CD1c-positive myeloid dendritic cell (primary cell): Measurements from ENCODE around the gene DPYSL4.

Experiments used
- DNase-seq: peaks from one replicate; pipeline ENCODE4 v3.0.0-alpha.2; 2016; ENCODE audit errors: extremely low spot score

DPYSL4 gene

DNA sequence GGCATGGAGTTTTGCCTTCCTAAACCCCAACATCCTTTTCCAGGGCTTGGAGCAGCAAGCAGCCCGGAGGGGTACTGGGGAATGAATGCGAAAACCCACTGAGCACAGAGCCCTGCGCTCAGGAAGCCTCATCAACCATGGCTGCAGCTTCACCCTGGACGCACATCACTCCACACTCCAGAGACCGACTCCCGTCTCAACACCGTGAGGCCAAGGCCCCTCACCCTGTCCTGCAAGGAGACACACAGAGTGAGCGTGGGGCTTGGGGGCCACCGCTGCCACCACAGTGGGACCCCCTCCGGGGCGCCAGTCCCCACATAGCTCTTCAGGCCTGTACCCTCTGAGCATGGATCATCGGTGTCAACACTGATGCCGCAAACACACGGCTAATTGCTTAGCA, 41.9 kb downstream of the DPYSL4 start:
- no peak for DNase-seq

DNA sequence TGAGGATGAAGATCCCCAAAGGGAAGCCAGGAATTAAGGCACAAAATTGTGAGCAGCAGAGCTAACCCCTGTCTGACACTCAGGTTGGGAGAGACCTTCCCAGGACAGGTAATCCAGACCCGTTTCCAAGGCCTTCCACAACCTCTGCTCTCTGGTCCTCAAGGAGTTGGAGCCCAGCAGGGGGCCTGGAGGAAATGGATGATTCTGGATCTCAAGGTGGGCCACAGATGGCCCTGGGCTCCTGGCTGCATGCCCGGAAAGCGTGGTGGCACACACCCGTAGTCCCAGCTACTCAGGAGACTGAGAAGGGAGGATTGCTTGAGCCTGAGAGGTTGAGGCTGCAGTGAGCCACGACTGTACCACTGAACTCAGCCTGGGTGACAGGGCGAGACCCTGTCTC, 42.3 kb downstream of the DPYSL4 start:
- no peak for DNase-seq

DNA sequence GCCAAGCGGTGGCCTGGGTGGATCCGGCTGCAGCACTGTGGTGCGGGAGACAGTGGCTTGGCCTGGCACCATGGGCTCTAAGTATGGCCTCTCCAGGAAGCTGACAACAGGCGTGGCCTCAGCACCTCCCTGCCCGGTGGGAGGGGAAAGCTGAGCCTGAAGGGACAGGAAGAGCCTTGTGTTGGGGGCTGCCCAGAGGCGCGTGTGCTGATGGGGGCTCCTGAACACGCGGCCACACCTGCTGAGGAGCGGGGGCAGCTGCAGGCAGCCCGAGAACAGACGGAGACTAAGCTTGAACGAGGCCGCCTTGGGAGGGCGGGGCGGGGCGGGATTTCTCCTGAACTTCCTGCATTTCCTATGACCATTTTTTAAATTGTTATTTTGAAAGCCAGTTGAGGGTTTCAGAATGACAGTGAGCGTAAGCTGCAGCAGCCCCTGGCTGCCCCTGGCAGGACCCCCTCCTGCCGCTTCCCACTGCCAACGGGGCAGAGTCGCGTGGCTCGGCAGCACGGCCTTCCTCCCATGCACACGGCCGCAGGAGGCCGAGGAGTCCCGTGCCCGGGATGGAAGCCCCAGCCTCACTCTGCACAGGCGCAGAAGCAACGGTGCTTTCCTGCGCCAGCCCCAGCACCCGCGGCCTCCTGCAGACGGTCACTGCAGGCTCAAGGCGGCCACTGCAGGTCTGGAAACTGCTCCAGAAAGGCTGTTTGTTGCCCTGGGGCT, 43.2 kb downstream of the DPYSL4 start:
- DNase-seq, result peak; percentile 68

DNA sequence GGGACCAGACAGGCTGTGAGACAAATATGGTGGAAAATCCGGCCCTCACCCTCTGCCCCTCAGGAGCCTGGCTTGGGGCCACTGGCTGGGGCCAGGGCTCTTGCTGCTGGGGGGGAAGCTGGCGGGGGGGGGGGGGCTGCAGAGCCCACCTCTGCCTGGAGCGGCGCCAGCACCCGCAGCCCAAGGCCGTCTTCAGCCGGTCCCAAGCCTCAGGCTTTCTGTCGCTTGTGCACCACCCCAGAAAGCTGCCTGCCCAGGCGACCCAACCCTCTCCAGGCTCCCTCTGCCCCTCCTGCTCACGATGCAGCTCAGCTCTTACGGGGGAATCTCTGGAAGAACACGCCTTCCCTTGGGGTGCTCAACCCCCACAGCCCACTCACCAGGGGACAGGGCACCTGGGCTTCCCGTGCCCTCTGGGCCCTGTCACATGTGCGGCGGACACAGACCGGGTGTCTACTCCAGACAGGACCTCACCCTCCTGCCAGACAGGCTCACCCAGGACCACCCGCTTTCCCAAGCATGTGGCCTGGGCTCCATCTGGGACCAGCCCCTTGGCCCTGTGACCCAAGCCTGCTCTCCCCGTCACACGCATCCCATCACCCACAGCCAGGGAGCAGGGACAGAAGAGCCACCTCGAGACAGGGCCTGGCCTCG, 43.9 kb downstream of the DPYSL4 start:
- no peak for DNase-seq

DNA sequence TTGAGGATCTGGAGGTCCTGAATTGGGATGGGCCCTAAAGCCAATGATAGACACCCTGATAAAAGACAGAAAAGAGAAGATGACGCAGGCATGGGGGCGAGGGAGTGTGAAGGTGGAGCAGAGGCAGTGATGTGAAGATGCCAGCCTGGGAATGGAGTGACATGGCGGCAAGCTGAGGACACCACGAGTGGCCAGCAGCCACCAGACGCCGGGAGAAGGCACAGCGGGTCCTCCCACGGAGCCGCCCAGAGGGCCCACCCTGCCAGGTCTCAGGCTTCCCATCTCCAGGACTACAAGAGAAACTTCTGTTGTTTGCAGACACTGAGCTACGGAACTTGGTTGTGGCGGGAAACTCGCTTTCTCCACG, 44.9 kb downstream of the DPYSL4 start:
- no peak for DNase-seq

DNA sequence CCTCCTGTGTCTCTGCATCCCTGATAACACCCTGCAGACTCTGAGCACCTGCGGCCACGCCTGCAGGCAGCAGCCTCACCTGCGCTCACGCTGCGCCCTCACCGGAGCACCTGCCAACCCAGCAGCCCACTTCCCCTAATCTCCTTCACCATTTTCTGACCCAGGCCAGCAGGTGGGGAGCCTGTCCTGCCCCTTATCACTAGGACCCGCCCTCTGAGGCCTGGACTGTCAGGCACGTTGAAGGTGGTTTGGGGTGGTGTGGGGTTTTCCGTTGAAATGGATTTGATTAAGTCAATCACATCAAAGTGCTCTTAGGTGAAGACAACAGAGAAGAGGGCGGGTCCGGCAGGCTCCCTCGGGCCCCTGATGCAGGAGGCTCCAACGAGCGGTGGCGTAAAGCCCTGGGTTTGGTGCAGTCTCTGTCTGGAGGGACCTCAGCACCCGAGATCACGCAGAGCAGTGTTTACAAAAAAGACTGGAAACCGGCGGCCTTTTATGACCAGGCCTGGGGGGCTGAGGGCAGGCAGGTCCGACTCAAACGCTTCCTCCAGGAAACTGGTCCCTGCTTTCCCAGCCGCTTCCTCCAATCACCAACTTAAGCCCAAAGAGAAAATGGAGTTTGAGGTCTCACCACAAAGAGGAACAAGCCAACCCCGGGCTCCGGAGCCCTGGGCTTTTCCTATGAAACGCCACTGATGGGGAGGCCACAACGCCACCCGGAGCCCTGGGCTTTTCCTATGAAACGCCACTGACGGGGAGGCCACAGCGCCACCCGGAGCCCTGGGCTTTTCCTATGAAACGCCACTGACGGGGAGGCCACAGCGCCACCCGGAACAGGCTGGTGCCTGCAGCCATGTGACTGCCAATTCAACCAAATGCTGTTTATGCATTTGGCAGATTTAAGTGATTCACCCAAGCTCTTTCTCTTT, 45.5 kb downstream of the DPYSL4 start:
- DNase-seq, result peak; percentile 90

DNA sequence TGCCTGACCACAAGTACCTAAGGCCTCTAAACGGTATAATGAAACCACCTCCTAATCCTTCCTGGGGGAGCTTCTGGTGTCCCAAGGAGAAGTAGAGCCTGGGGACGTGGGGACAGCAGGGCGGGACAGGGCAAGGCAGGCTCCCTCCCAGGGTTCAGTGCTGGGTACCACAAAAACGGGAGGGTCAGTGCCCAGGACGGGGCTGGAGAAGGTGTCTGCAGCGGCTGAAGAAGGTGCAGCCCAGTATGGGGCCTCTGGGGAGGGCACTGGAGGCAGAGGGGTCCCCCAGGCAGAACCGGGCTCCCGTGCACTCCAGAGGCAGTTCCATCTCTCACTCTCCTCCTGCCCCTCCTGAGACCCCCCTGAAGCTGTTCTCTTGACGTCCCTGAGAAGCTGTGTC, 46.2 kb downstream of the DPYSL4 start:
- DNase-seq, result no peak

DNA sequence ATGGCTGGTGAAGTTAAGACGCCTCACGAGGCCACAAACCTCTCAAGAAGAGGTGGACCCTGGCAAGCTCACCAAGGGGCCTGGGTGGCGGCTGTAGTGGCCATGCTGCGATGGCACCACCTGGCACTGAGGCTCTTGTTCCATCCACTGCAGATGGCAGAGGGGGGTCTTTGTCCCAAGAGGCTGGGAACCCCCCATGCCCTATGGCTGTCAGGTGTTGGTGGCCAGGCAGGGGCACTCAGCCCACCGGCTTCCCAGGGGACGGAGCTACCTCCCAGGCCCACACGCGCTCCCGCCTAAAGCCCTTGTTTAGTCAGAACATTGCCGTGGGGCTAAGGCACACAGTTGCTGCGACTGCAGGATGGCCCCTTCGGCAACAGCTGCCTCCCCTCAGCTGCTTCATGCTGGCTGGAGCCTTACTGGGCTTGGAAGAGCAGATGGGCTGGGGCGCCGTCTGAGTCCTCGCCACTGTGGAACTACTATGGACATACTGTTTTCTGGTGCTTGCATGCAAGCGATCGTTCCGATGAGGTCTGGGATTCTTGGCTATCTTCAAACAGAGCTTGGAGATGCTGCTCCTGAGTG, 46.8 kb downstream of the DPYSL4 start:
- no peak for DNase-seq

DNA sequence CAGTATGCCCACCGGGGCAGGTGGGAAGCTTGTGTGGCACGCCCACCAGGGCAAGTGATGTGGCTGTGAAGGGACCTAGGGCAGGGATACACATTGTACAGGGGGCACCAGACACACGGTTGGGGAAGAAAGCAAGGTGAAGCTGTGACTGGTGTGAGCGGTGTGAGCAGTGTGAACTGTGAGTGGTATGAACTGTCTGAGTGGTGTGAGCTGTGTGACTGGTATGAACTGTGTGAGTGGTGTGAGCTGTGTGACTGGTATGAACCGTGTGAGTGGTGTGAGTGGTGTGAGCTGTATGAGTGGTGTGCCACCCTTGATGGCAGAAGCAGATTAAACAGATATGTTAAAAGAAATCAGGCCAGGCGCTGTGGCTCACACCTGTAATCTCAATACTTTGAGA, 48.1 kb downstream of the DPYSL4 start:
- DNase-seq, result no peak

DNA sequence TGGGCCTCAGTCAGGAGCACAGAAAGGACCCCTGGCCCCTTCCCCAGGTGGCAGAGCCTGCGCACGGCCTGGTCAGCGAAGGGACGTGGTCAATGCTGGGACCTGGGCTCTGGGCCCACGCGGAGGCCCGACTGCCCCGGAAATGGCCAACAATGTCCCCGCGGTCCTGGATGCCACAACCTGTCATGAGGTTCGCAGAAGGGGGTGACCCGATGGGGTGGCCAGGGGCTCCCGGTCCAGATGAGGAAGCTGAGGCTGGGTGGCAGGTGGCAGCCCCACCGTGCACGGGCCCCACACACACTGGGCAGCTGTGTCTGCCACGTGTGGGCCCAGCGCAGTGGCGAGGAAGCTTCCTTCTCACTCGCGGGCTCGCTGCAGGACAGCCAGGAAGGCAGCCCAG, 49.4 kb downstream of the DPYSL4 start:
- no peak for DNase-seq

DNA sequence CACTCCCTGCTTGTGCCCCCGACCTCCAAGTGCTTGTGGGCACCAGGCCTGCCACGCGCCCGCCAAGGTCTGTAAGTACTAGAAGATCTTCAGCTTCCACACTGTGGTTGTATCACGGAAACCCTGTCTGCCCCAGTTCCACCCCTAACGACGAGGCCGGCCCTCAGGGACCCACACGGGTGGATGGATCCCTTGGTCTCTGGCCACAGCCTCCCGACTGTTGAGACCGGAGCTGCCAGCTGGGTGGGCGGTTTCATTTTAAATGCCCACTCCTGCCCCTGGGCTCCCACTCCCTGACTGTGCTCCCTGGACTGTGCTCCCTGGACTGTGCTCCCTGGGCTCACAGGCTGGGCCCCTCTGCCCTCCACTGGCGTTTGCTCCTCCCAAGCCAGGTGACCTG, 50.1 kb downstream of the DPYSL4 start:
- no peak for DNase-seq

DNA sequence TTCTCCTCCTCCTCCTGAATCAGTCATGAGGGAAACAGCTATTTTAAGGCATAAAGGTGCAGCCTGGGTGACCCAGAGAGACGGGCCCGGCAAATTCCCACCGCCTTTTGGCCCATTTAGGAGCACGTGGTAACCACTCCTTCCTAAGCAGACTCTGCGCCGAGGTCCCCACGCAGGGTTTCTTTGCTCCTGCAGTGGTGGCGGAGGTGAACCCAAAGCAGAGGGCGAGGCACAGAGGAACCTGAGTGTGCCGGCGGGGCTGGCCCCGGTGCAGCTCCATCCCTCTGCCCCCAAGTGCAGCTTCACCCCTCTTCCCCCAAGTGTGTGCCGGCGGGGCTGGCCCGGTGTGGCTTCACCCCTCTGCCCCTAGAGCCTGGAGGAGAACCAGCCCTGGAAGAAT, 50.6 kb downstream of the DPYSL4 start:
- no peak for DNase-seq

DNA sequence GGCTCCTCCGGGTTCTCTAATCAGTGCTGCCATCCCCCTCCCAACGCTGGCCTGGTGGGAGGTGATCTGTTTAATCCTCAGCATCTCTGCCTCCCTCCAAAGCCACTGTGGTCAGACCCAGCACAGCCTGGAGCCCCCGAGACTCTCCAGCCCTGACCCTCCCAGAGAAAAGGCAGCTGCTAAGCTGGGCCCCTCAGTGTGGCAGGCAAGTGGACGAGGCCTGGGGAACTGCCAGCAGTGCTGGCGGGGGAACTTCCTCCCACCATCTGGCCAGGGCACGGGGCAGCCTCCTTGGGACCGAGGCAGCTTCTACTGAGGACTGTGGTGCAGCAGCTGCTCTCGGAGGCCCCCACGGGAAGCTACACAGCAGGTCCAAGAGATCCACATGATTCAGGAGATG, 51.1 kb downstream of the DPYSL4 start:
- peak; percentile 20 for DNase-seq

DNA sequence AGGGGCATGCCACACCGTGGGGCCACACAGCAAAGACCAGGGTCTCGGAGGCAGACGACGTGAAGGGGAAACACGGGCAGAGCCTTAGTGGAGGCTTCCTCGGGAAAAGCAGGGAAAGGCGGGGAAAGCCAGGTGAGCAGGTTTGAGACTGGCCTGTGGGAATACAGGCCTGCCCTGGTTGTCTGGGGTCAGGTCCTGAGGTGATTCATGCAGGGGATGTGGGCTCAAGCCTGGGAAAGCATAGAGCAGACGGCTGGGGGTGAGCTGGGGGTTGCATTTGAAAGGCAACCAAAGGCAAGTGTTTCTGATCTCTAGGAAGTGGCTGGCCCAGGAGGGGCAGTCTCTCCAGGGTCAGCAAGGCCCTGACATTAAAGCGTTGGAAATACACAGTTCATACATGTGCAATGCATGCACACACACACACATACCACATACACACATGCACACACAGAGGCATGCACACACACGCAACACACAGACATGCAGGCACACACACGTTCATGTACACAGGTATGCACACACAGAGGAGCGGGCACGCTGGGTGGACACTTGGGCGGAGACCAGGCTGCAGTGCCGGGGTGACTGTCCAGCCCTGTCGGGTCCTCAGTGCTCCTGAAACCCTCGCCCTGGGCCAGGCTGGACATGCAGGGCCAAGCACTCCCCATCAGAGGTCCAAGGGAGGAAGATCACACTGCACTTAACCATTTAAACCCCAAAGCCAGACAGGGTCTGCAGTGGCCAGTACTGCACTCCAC, 51.8 kb downstream of the DPYSL4 start:
- DNase-seq, result no peak

DNA sequence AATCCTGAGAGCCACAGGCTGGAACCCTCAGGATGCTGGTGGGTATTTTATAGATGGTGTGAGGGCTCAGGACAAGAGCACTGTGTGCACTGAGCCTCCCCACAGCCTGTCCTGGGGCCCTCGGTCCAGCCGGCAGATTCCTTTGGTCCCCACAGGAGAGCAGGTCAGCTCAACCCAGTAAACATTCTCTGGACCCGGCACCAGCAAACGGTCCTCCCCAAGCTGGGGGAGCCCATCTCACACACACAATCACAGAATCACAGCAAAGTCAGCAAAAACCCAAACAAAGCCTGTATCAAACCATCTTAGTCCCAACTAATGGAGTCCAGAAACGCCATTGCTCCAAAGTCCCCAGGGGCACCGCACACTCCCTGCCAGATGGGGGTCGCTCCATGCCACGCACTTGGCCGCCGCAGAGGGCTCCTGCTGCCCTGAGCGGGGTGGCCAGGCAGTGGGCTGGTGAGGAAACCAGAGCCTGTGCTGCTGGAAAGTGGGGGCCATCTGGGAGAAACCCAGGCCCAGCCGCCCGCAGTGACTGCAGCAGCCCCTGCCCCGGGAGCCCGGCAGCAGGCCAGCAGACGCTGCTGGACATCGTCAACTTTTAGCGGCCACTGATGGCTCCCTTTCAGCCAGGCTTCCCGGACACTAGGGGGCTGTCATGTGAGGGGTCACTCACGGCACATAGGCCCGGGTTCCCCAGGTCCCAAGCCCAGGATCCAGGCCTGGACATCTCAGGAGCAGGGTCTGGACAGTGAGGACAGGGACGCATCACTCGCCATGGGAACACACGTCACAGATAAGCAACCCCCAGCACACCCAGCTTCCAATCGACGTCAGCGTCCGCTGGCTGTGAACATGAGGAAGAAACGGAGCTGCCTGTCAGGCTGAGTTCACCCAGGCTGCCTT, 52.6 kb downstream of the DPYSL4 start:
- no peak for DNase-seq

DNA sequence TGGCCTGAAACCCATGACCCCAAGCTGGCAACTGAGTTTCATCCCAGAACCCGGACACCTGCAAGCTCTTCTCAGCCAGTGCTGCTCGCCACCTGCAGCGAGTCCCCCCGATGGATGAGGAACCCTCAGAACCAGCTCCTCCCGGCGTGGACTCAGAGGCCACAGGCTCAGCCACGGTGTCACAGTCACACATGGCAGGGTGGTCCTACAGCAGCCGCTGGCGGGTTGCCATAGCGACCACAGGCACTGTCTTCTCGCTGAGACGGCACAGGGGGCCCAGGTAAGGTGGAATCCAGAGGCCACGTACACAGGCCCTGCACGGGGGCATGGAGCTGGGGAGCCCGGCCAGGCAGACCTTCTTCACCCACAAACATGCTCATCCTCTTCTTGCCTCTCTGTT, 53.4 kb downstream of the DPYSL4 start:
- DNase-seq, result no peak

DNA sequence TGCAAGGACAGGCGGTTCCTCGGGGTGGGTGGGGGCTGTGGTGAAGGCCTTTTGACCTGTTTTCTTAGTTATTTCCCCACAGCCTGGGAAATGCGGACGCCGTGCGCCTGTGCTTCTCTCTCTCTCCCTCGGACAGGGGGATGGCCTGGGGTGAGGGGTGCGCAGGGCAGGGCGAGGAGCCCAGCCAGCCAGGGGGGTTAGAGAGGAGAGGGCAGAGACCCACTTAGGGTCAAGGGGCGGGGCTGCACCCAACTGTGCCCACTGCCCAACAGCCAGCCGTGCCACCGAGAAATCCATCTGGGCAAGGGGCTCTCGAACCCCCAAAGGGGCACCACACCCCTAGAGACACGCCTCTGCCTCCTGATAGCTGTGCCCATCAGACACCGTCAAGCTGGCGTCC, 53.8 kb downstream of the DPYSL4 start:
- DNase-seq, result no peak

DNA sequence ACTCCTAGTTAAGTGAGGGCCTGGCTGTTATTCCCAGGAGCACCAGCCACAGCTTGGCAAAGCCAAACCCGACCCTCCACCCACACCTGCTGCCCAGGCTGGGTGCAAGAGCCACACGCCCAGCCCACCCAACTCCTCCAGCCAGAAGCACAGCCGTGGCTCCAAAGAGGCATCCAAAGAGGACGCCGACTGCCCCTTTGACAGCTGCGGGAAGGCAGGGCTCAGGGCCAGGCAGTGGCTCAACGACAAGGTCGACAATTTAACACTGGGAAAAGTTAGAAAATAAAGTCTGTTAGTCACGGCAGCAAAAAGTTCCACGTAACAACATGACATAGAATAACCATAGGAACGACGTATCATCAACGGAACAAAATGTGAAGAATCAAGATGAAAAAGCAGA, 54.3 kb downstream of the DPYSL4 start:
- DNase-seq, result no peak

DNA sequence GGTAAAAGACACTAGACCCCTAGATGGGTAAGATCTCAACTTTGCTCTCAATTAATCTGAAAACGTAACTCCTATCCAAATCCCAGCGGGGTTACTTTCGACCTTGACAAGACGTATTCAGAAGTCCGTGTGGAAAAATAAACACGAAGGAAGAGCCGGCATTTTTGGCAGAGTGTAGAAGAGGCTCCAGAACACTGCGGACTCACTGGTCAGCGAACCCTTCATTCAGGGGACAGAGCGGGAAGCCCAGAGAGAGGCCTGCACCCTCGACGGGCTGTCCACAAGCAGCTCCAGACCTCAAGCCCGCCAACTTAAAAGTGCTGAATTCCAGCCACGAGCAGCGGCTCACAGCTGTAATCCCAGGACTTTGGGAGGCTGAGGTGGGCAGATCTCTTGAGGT, 54.7 kb downstream of the DPYSL4 start:
- DNase-seq, result no peak

DNA sequence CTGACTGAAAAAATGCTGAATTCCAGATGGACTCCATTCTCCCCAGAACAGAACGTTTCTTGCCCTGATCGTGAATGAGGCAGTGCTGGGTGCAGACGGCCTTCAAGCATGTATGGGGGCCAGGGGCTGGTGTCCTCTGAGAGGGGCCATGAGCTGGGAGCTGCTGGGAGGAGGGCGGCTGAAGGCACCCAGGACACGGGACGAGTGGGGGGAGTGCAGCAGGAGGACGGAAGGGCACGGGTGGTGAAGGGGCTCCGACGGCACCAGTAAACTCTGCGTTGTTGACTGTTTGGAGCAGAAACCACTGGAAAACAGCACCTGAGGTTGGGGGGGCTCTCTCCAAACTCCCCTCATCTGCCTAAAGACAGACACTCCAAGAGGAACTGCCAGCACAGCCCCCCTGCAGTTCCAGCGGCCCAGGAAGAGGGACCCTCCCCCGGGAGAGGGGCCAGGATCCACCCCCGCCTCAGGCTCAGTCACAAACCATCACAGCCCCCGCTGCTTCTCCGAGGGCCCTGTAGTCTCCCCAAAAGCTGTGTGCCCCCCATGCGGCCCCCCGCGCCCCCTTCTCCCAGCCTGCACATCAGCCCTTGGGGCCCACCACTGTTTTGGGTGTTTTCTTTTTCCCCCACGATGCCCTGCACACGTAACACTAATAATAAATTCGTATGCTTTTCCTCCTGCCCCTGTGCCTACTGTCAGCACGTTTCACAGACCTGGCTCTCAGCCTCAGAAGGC, 55.5 kb downstream of the DPYSL4 start:
- DNase-seq, result no peak
